Ishikawa (cell line): ENCODE measurements around the gene N4BP2L2.

Experiments used
- CEBPB ChIP-seq: IDR thresholded peaks from 2 replicates; pipeline ENCODE4 v1.6.1; 2012
- CREB1 ChIP-seq: IDR thresholded peaks from 2 replicates; pipeline ENCODE4 v1.6.1; 2012; ENCODE audit warnings: low read depth
- EGR1 ChIP-seq: IDR thresholded peaks from 2 replicates; pipeline ENCODE4 v1.6.1; 2012
- EP300 ChIP-seq: IDR thresholded peaks from 2 replicates; pipeline ENCODE4 v1.6.1; 2012; ENCODE audit warnings: borderline replicate concordance
- FOXM1 ChIP-seq: IDR thresholded peaks from 2 replicates; pipeline ENCODE4 v1.6.1; 2012; ENCODE audit warnings: low read depth, borderline replicate concordance
- MAX ChIP-seq: IDR thresholded peaks from 2 replicates; pipeline ENCODE4 v1.6.1; 2012
- NFIC ChIP-seq: IDR thresholded peaks from 2 replicates; pipeline ENCODE4 v1.6.1; 2012
- RAD21 ChIP-seq: IDR thresholded peaks from 2 replicates; pipeline ENCODE4 v1.6.1; 2012; ENCODE audit warnings: low read depth
- TAF1 ChIP-seq: IDR thresholded peaks from 2 replicates; pipeline ENCODE4 v1.6.1; 2012; ENCODE audit warnings: low read depth, mild to moderate bottlenecking
- TCF12 ChIP-seq: IDR thresholded peaks from 2 replicates; pipeline ENCODE4 v1.6.1; 2012; ENCODE audit warnings: low read depth
- TEAD4 ChIP-seq: IDR thresholded peaks from 2 replicates; pipeline ENCODE4 v1.6.1; 2012
- YY1 ChIP-seq: IDR thresholded peaks from 2 replicates; pipeline ENCODE4 v1.6.1; 2012; ENCODE audit warnings: low read depth
- ZBTB7A ChIP-seq: IDR thresholded peaks from 2 replicates; pipeline ENCODE4 v1.6.1; 2012; ENCODE audit warnings: low read depth
- TF ChIP-seq, protein P1 (sequence below): IDR thresholded peaks from 2 replicates; pipeline ENCODE4 v1.6.1; 2012; ENCODE audit warnings: low read depth, mild to moderate bottlenecking
- TF ChIP-seq, protein P2 (sequence below): IDR thresholded peaks from 2 replicates; pipeline ENCODE4 v1.6.1; 2012

N4BP2L2 gene

GRCh38 chr13:32456591-32456990 is 82.0 kb downstream of the N4BP2L2 start:
- TF ChIP-seq ZBTB7A, result no peak
- no peak for TF ChIP-seq YY1
- TF ChIP-seq, protein P1, sequence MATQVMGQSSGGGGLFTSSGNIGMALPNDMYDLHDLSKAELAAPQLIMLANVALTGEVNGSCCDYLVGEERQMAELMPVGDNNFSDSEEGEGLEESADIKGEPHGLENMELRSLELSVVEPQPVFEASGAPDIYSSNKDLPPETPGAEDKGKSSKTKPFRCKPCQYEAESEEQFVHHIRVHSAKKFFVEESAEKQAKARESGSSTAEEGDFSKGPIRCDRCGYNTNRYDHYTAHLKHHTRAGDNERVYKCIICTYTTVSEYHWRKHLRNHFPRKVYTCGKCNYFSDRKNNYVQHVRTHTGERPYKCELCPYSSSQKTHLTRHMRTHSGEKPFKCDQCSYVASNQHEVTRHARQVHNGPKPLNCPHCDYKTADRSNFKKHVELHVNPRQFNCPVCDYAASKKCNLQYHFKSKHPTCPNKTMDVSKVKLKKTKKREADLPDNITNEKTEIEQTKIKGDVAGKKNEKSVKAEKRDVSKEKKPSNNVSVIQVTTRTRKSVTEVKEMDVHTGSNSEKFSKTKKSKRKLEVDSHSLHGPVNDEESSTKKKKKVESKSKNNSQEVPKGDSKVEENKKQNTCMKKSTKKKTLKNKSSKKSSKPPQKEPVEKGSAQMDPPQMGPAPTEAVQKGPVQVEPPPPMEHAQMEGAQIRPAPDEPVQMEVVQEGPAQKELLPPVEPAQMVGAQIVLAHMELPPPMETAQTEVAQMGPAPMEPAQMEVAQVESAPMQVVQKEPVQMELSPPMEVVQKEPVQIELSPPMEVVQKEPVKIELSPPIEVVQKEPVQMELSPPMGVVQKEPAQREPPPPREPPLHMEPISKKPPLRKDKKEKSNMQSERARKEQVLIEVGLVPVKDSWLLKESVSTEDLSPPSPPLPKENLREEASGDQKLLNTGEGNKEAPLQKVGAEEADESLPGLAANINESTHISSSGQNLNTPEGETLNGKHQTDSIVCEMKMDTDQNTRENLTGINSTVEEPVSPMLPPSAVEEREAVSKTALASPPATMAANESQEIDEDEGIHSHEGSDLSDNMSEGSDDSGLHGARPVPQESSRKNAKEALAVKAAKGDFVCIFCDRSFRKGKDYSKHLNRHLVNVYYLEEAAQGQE, result no peak
- TF ChIP-seq CEBPB, result no peak
- TF ChIP-seq TEAD4, result no peak
- TF ChIP-seq TCF12, result no peak
- no peak for TF ChIP-seq FOXM1
- no peak for TF ChIP-seq NFIC
- no peak for TF ChIP-seq TAF1
- TF ChIP-seq EGR1, result no peak
- no peak for TF ChIP-seq RAD21
- TF ChIP-seq, protein P2, sequence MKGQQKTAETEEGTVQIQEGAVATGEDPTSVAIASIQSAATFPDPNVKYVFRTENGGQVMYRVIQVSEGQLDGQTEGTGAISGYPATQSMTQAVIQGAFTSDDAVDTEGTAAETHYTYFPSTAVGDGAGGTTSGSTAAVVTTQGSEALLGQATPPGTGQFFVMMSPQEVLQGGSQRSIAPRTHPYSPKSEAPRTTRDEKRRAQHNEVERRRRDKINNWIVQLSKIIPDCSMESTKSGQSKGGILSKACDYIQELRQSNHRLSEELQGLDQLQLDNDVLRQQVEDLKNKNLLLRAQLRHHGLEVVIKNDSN, result no peak
- no peak for TF ChIP-seq CREB1
- TF ChIP-seq MAX, result no peak
- TF ChIP-seq EP300, result no peak

DNA sequence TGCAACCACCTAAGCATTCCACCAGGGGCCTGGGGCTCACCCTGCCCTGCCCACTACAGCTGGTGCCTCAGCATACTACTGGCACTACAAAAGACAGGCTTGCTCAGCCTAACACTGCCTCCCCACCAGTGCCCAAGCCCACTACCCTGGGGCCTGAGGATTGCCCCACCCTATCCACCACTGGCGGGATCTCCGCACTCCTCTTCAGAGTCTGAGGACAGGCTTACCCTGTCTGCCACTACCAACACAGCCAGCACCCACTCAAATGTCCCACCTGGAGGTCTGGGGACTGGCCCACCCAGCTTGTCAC is 83.0 kb downstream of the N4BP2L2 start:
- TF ChIP-seq RAD21, result no peak
- no peak for TF ChIP-seq MAX
- TF ChIP-seq, protein P2, result no peak
- no peak for TF ChIP-seq TCF12
- TF ChIP-seq EP300, result no peak
- TF ChIP-seq YY1, result no peak
- no peak for TF ChIP-seq ZBTB7A
- no peak for TF ChIP-seq EGR1
- TF ChIP-seq, protein P1, result no peak
- no peak for TF ChIP-seq TAF1
- TF ChIP-seq FOXM1, result no peak
- no peak for TF ChIP-seq CEBPB
- no peak for TF ChIP-seq CREB1
- no peak for TF ChIP-seq TEAD4
- TF ChIP-seq NFIC, result no peak

- TF ChIP-seq MAX, result no peak
- no peak for TF ChIP-seq RAD21
- no peak for TF ChIP-seq CEBPB
- TF ChIP-seq EP300, result no peak
- TF ChIP-seq, protein P2, result no peak
- no peak for TF ChIP-seq YY1
- no peak for TF ChIP-seq CREB1
- TF ChIP-seq TAF1, result no peak
- TF ChIP-seq TEAD4, result no peak
- no peak for TF ChIP-seq FOXM1
Observed at GRCh38 chr13:32454886-32455593, 83.6 kb downstream of the N4BP2L2 start.

DNA sequence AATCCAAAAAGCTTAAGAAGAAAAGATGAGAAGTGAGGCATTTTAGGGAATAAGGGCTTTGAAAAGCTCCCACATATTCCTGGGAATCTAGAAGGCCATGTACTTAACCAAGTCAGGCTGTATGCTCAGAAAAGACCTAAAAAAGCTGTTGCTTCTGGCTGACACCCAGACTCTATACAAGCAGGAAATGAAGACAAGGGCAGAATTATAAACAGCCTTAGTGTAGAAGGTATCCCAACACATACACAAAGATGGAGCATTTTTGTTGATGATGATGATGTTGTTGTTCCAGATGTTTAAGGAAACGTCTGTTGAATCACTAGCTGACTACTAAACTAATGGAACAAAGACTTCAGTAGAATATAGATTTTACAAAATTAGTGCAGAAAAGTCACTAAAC is 84.6 kb downstream of the N4BP2L2 start:
- TF ChIP-seq, protein P2, result no peak
- TF ChIP-seq NFIC (no peak), CREB1 (no peak), TEAD4 (no peak), TCF12 (no peak), FOXM1 (no peak), RAD21 (no peak), EP300 (no peak), TAF1 (no peak), MAX (no peak)

GRCh38 chr13:32448972-32449371 is 89.6 kb downstream of the N4BP2L2 start:
- TF ChIP-seq RAD21, result no peak
- TF ChIP-seq ZBTB7A, result no peak
- TF ChIP-seq, protein P1, result no peak
- no peak for TF ChIP-seq MAX
- no peak for TF ChIP-seq EGR1
- TF ChIP-seq, protein P2, result no peak
- TF ChIP-seq FOXM1, result no peak
- TF ChIP-seq TEAD4, result no peak
- TF ChIP-seq CEBPB, result no peak
- TF ChIP-seq EP300, result no peak
- TF ChIP-seq CREB1, result no peak
- no peak for TF ChIP-seq TCF12
- no peak for TF ChIP-seq NFIC
- TF ChIP-seq TAF1, result no peak
- no peak for TF ChIP-seq YY1
